A549 (cell line): ENCODE measurements around the gene FERMT3.

Experiments used
- BHLHE40 ChIP-seq: IDR thresholded peaks from 2 replicates; pipeline ENCODE4 v1.6.1; 2012; ENCODE audit warnings: low read depth, low read length, inconsistent platforms
- CTCF ChIP-seq: fragments of >200 bp; sonication (Bioruptor Twin); formaldehyde crosslinking; IDR thresholded peaks from 3 replicates; pipeline ENCODE4 v1.5.1; 2016
- EP300 ChIP-seq, 2 experiments: fragments of >200 bp; sonication (Bioruptor Twin); formaldehyde crosslinking; IDR thresholded peaks; 2 replicates in 1 of 2; 3 replicates in 1 of 2; pipeline ENCODE4 v1.6.1; 2016 to 2017
- HDAC2 ChIP-seq: fragments of 200-600 bp; sonication (generic); IDR thresholded peaks from 2 replicates; pipeline ENCODE4 v1.6.1; 2016
- JUNB ChIP-seq: fragments of >200 bp; sonication (Bioruptor Twin); formaldehyde crosslinking; IDR thresholded peaks from 2 replicates; pipeline ENCODE4 v1.6.1; 2016
- MAX ChIP-seq: IDR thresholded peaks from 2 replicates; pipeline ENCODE4 v1.6.1; 2012
- MAZ ChIP-seq: fragments of 150-350 bp; IDR thresholded peaks from 2 replicates; pipeline ENCODE4 v1.6.1; 2014; ENCODE audit warnings: antibody characterized with exemption, low read depth, low read length, borderline replicate concordance
- POLR2A ChIP-seq: IDR thresholded peaks from 2 replicates; pipeline ENCODE4 v1.6.1; 2012; ENCODE audit warnings: mild to moderate bottlenecking, low read length
- RAD21 ChIP-seq, 2 experiments: fragments of >200 bp in 1 of 2; sonication (Bioruptor Twin) in 1 of 2; formaldehyde crosslinking in 1 of 2; IDR thresholded peaks in 1 of 2; conservative IDR thresholded peaks in 1 of 2; 2 replicates in 1 of 2; 3 replicates in 1 of 2; pipeline ENCODE4 v1.6.1; 2012 to 2018; ENCODE audit warnings: inconsistent platforms in 1 of 2
- REST ChIP-seq: fragments of 200-600 bp; sonication (generic); IDR thresholded peaks from 2 replicates; pipeline ENCODE4 v1.6.1; 2016; ENCODE audit warnings: antibody characterized with exemption, mild to moderate bottlenecking, moderate library complexity
- USF2 ChIP-seq: fragments of 450-650 bp; IDR thresholded peaks from 2 replicates; pipeline ENCODE4 v1.6.1; 2014; ENCODE audit warnings: antibody characterized with exemption

GRCh38 chr11:64234647-64235379 is 28.3 kb downstream of the FERMT3 start:
- no peak for TF ChIP-seq BHLHE40
- TF ChIP-seq CTCF: no peak
- no peak for TF ChIP-seq EP300 (IDR thresholded peaks at IDR 0.05)
- no peak for TF ChIP-seq REST
- TF ChIP-seq USF2: no peak
- TF ChIP-seq POLR2A: 0 out of 2 replicates have a peak, but pooled peaks have one; percentile 18
- no peak for TF ChIP-seq RAD21 (conservative IDR thresholded peaks at IDR 0.05 in 1 of 2, IDR thresholded peaks at IDR 0.05 in 1 of 2)
- no peak for TF ChIP-seq MAZ
- peak; percentile 28; the same call in 1 of the 2 replicates for TF ChIP-seq MAX
- no peak for TF ChIP-seq JUNB
- no peak for TF ChIP-seq HDAC2
